SK-N-MC (cell line): ENCODE data around the gene SMIM10.

Experiments
- DNase-seq: peaks from one replicate; pipeline ENCODE4 v3.0.0-alpha.2; 2011; ENCODE audit warnings: low read depth, low spot score
- H3K27ac ChIP-seq: fragments of 200-600 bp; sonication (generic); 2 replicates; pipeline ENCODE4 v1.5.1; 2016; ENCODE audit warnings: mixed run types
- H3K36me3 ChIP-seq: fragments of 200-600 bp; sonication (generic); 2 replicates; pipeline ENCODE4 v1.6.1; 2017; ENCODE audit warnings: antibody characterized with exemption, low read length, mixed read lengths; ENCODE audit not compliant: insufficient read depth
- H3K4me3 ChIP-seq: fragments of 200-600 bp; sonication (generic); 2 replicates; pipeline ENCODE4 v1.5.1; 2016
- H3K9ac ChIP-seq: fragments of 200-600 bp; sonication (generic); 2 replicates; pipeline ENCODE4 v1.8.0; 2017; ENCODE audit warnings: mixed run types, mixed read lengths; ENCODE audit not compliant: insufficient read length
- H3K9me3 ChIP-seq: fragments of 200-600 bp; sonication (generic); 2 replicates; pipeline ENCODE4 v1.6.1; 2017; ENCODE audit warnings: low read depth, mild to moderate bottlenecking, antibody characterized with exemption, low read length, moderate library complexity, mixed read lengths
- EZH2 ChIP-seq: fragments of 200-600 bp; sonication (generic); IDR thresholded peaks from one replicate; pipeline ENCODE4 v1.6.1; 2017; ENCODE audit warnings: antibody characterized with exemption
- FOXP2 ChIP-seq: optimal IDR thresholded peaks from 2 replicates; pipeline ENCODE3; 2011; ENCODE audit warnings: mild to moderate bottlenecking, moderate library complexity; ENCODE audit not compliant: insufficient read depth; ENCODE audit errors: extremely low read length, control extremely low read depth
- POLR2AphosphoS5 ChIP-seq: IDR thresholded peaks from 2 replicates; pipeline ENCODE4 v1.6.1; 2012; ENCODE audit warnings: mild to moderate bottlenecking, low read depth, low read length, borderline replicate concordance

The SMIM10 gene

DNA sequence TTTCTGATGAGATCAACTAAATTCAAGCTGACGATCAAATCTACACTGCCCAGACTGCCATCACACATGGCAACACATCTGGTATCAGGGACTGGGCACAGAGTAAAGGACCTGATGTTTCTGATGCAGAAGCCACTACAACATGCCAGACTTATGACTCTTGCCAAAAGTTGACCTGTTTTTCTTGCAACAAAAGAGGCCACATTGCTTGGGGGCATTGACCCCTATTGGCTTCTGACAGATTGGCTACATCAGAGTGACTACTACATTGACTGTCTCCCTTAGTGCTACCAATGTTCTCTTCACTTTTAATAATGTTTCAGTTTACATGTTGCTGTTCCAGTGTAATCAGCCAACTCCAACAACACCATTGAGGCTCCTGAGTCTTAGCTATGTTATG lies 15.3 kb upstream of the SMIM10 start:
- H3K27ac ChIP-seq: no peak overlapping the region
- no peak for DNase-seq
- H3K9ac ChIP-seq: no peak overlapping the region
- TF ChIP-seq POLR2AphosphoS5 (no peak), EZH2 (no peak), FOXP2 (no peak)
- H3K4me3 ChIP-seq: no peak overlapping the region
- no peaks in the 10 kb centered on the region for H3K9me3 ChIP-seq
- no peaks in the 10 kb centered on the region for H3K36me3 ChIP-seq

DNA sequence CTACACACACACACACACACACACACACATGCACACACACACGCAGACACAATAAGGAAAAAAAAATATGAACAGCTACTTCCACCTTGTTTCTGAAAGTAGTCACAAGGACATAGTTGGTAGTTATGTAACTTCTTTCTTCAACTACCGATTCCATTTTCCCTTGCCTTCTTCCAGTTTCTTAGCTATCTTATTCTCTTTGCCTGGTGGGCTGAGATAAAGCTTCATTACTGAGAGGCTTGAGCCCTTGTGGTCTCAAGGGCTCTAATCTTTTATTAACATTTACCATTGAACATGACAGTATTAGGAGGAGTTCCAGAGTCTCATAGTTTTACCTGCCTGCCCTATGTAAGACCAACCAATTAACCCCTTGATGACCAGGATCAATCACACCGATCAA lies 8.9 kb upstream of the SMIM10 start:
- no peak for DNase-seq
- no peak overlapping the region for H3K9ac ChIP-seq
- no peaks in the 10 kb centered on the region for H3K9me3 ChIP-seq
- no peak overlapping the region for H3K27ac ChIP-seq
- TF ChIP-seq POLR2AphosphoS5: no peak
- TF ChIP-seq FOXP2: no peak
- TF ChIP-seq EZH2: no peak
- no peak overlapping the region for H3K4me3 ChIP-seq
- H3K36me3 ChIP-seq: no peaks in the 10 kb centered on the region

DNA sequence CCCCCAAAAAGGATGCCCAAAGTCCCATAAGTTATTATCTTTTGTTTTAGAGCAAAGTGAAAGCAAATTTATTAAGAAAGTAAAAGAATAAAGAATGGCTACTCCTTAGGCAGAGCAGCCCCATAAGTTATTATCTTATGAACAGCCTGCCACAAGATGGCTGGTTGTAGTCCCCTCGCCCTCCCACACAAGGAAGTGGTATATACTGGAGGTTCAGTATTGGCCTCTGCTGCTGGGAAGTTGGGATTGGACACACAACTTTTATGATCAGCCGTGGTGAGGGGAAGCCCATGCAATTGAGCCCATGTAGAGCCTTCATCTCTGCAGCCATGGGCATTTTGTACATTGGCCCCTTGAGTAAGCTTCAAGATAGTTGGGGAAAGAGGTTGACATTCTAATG lies 8.0 kb upstream of the SMIM10 start:
- Histone ChIP-seq H3K27ac (no peak overlapping the region), H3K36me3 (no peaks in the 10 kb centered on the region), H3K9me3 (no peaks in the 10 kb centered on the region), H3K4me3 (no peak overlapping the region), H3K9ac (no peak overlapping the region)
- DNase-seq: no peak
- no peak for TF ChIP-seq FOXP2
- no peak for TF ChIP-seq EZH2
- TF ChIP-seq POLR2AphosphoS5: no peak

DNA sequence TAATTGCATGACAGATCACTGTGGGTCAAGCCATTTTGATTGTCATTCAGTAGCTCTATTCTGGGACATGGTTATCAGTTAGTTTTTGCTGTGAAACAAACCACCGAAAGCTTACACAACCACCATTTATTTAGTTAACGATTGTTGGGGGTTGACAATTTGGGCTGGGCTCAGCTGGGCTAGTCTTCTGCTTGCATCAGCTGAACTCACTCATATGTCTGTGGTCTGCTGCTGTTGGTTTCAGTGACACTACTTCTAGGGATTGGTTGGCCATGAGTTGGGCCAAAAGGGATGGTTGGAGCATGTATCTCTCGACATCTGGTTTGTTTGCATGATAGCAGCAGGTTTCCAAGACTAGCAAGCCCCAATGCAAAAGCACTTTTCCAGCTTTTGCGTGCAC lies 5.3 kb upstream of the SMIM10 start:
- Histone ChIP-seq H3K27ac (no peak overlapping the region), H3K4me3 (no peak overlapping the region), H3K36me3 (no peaks in the 10 kb centered on the region), H3K9me3 (no peaks in the 10 kb centered on the region), H3K9ac (no peak overlapping the region)
- DNase-seq: no peak
- no peak for TF ChIP-seq FOXP2
- TF ChIP-seq EZH2: no peak
- no peak for TF ChIP-seq POLR2AphosphoS5

DNA sequence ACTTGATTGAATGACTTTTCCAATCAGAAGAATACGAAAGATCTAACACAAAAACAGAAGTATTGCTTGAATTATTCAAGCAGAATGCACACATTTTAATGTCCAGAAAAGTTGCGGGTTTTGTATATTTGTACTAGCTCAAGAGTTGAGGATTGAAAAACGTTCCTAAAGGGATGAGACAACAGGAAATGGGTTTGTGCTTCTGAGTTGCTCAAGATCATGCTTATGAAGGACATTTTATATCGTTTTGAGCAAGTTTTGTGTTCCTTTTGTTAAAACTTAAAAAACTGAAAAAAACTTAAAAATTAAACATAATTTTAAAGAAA lies 353 bp upstream of the SMIM10 start:
- Histone ChIP-seq H3K9ac (no peak overlapping the region), H3K4me3 (no peak overlapping the region), H3K9me3 (no peaks in the 10 kb centered on the region), H3K27ac (no peak overlapping the region), H3K36me3 (no peaks in the 10 kb centered on the region)
- TF ChIP-seq FOXP2 (no peak), POLR2AphosphoS5 (no peak), EZH2 (no peak)
- DNase-seq: no peak

DNA sequence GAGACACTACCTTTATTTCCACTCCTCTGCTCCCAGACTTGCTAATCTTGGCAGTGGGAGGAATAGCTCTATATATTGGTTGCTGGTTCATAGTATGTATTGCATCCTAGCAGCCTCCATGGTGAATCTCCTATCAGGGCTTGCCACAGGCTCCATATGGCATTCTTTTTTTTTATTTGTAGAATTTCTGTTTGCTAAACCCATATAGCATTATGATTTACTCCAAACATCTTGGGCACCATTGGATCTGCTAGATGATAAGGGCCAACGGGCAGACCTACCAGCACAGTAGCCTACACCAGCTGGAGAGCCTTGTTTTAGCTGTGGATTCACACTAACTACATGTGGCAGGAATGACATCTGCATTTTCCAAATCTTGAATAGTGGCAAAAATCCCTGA lies 6.9 kb downstream of the SMIM10 start:
- no peaks in the 10 kb centered on the region for H3K36me3 ChIP-seq
- DNase-seq: no peak
- TF ChIP-seq POLR2AphosphoS5 (no peak), FOXP2 (no peak), EZH2 (no peak)
- no peak overlapping the region for H3K27ac ChIP-seq
- no peak overlapping the region for H3K4me3 ChIP-seq
- no peak overlapping the region for H3K9ac ChIP-seq
- H3K9me3 ChIP-seq: no peaks in the 10 kb centered on the region

DNA sequence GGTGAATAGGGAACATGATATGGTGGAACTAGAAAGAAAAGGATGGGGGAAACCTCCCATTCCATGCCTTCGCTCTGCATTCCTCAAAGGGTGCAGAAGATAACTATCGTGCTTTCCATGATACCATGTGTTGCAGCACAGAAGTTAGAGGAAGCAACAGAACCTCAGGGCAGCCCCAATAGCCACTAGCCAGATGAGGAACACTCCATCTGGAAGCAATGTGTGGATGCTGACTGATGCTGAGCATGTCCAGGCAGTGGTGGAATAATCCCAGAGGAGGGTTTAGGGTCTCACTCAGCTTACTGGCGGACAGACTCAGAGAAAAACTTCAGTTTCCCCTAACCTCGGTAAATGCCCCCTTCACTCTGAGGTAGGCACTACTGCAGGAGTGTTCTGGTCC lies 7.5 kb downstream of the SMIM10 start:
- H3K27ac ChIP-seq: no peak overlapping the region
- no peaks in the 10 kb centered on the region for H3K9me3 ChIP-seq
- TF ChIP-seq EZH2: no peak
- TF ChIP-seq POLR2AphosphoS5: no peak
- no peak for TF ChIP-seq FOXP2
- no peak for DNase-seq
- H3K9ac ChIP-seq: no peak overlapping the region
- no peak overlapping the region for H3K4me3 ChIP-seq
- no peaks in the 10 kb centered on the region for H3K36me3 ChIP-seq

DNA sequence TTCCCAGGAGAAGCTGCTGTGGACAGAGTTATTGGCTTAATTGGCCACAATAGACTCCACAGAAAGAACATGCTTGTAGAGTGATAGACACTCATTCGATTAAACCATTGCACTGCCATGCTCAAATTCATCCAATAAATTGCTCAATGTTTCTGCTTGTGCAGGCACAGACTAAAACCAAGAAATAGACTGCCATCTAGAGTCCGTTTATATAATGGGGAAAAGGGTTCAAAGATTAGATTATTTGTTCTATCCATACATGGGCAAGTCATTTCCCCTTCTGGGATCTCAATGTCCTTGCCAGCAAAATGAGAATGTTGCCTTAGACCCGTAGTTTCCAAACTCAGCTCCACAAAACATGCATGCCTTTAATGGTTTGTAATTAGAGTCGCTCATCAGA lies 8.7 kb downstream of the SMIM10 start:
- no peak overlapping the region for H3K4me3 ChIP-seq
- H3K27ac ChIP-seq: no peak overlapping the region
- no peak for TF ChIP-seq FOXP2
- TF ChIP-seq POLR2AphosphoS5: no peak
- no peak for TF ChIP-seq EZH2
- no peak for DNase-seq
- no peaks in the 10 kb centered on the region for H3K9me3 ChIP-seq
- no peak overlapping the region for H3K9ac ChIP-seq
- no peaks in the 10 kb centered on the region for H3K36me3 ChIP-seq

DNA sequence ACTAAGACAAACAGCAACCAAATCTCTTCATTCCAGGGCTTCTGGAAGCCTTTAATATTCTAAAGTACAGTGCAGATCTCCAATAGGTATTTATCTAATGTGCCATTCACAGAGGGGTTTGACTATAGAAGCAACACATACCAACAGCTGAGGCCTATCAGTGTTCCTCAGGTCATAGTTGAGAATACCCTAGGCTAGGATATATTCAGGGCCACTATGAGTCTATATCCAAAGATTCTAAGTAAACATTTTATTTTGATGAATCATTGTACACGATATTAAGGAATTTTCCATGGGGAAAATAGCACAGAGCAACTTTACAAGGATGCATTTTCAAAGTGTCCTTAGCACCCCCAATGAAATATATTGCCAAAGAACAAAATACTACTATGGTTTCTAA lies 9.7 kb downstream of the SMIM10 start:
- Histone ChIP-seq H3K9me3 (no peaks in the 10 kb centered on the region), H3K4me3 (no peak overlapping the region), H3K36me3 (no peaks in the 10 kb centered on the region), H3K9ac (no peak overlapping the region), H3K27ac (no peak overlapping the region)
- DNase-seq: no peak
- no peak for TF ChIP-seq EZH2
- TF ChIP-seq FOXP2: no peak
- no peak for TF ChIP-seq POLR2AphosphoS5

DNA sequence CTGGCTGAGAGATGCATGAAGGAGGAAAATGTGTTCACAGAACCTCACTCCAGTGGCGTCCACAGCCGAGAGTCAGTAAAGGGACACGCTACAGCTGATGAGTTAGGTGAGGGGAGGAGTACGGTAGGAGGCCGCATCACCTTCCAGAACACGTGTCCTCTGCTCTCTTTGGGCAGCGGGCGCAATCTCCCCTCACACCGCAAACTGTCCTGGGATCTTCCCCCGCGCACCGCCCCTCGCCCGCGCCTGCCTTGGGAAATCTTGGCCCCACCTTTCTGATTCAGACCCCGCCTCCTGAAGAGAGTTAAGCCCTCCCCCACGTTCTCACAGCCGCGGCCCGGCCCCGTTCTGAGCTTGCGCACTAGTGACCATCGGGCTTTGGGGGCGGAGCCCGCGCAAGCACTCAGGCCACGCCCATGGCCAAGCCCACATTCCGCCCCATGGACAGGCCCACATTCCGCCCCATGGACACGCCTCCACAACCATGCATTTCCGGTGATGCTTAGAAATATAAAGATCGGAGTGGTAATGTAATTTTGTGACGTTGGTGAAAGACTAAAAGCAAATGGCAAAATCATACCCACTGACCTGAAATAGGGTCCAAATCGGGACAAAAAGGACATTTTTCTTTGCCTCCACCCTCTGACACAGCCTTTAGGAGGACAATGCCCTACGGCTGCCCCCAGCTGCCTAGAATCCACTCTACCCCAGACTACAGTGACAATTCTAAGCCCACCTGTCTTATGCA lies 13.3 kb downstream of the SMIM10 start:
- Histone ChIP-seq H3K4me3 (peak overlapping the region; percentile 74), H3K27ac (no peak overlapping the region), H3K9ac (peak overlapping the region; percentile 48), H3K9me3 (no peaks in the 10 kb centered on the region), H3K36me3 (no peaks in the 10 kb centered on the region)
- TF ChIP-seq POLR2AphosphoS5: peak; percentile 37; the same call in 1 of the 2 replicates
- TF ChIP-seq EZH2: no peak
- DNase-seq: peak; percentile 51
